Fibroblast of skin of left biceps (primary cell): ENCODE measurements around the gene TTC27.
"Not testable (repeated sequence)": the region's sequence is repeated elsewhere in the genome, so short reads cannot be mapped to it uniquely, and the experiment has no call there.

Source experiments
- DNase-seq, 2 experiments: peaks; one replicate each; pipeline ENCODE4 v3.0.0-alpha.2; 2013; ENCODE audit warnings: low read depth in 2 of 2

The TTC27 gene

DNA sequence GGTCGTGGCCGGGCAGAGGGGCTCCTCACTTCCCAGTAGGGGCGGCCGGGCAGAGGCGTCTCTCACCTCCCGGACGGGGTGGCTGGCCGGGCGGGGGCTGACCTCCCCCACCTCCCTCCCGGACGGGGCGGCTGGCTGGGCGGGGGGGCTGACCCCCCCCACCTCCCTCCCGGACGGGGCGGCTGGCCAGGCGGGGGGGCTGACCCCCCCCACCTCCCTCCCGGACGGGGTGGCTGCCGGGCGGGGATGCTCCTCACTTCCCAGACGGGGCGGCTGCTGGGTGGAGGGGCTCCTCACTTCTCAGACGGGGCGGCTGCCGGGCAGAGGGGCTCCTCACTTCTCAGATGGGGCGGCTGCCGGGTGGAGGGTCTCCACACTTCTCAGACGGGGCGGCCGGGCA, 126.8 kb downstream of the TTC27 start:
- DNase-seq = not testable (repeated sequence)

GRCh38 chr2:32755666-32756065, 127.8 kb downstream of the TTC27 start:
- no peak for DNase-seq

DNA sequence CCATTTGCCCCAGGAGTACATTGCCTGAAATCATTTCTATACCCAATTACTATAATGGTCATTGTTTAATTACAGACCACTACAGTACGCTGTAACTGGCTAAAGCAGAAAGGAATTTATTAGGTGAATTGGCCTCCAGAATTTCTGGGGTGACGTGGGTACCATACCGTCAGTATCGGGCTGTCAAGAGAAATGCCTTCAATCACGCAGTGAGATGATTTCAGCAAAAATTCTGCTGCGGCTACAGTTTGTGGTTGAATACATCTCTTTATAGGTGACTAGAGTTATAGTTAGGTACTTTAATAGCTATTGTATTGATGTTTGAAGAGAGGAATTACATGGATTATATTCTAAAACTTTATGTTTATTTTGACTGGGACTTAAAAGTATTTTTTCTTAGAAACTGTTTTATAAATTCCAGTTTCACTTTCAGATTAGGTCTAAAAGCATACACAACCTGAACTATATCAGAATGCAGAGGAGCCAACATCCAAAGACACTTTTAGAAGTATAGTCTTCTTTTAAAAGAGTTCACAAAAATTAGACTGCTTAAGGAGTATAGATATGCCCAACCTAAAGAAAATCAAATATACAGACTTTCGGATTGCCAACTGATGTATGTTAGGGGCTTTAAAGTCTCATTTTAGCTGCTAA, 128.4 kb downstream of the TTC27 start:
- DNase-seq = no peak

DNA sequence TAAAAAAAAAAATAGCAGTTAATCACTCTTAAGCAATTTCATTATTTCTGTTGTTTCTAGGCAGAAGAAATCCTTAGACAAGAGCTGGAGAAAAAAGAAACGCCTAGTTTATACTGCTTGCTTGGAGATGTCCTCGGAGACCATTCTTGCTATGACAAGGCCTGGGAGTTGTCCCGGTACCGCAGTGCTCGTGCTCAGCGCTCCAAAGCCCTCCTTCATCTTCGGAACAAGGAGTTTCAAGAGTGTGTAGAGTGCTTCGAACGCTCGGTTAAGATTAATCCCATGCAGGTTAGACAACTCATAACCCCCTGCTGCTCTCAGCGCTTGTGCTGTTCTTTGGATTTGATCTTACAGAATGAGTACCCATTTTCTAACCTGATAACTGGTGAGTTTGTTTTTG, 130.4 kb downstream of the TTC27 start:
- no peak for DNase-seq

DNA sequence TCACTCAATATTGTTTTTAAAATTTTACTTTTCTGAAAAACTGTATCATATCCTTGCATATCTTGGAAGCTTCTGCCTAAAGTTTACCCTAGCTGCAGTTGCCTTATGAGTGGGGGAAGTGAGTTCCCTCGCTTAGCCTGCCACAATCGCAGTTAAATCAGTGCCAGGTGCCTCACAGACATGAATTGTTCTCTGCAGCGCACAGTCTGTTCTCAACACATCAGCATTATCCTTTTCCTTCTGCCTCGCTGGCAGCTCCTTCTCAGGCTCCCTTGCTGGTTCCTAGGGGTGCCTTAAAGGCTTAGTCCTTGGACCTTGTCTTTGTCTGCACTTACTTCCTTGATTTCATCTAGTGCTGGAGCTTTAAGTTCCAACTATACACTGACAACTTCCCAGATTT, 132.8 kb downstream of the TTC27 start:
- DNase-seq = no peak

GRCh38 chr2:32768387-32769174, 140.7 kb downstream of the TTC27 start:
- no peak for DNase-seq

DNA sequence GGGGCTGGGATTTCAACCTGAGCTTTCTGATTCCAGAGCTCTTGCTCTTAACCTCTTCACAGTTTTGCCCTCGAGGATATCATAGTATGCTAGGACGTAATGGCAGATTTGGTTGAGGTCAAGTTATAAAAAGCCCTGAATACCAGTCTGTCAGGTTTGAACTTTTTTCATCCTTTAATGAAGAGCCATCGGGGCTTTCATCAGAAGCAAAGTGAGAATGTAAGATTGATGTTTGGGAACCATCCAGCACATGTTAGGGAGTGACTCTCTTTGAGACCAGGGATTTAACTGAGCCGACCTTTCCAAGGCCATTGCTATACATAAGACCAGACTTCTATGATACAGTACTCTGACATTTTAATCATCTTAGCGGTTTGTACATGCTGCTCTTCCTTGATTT, 142.5 kb downstream of the TTC27 start:
- no peak for DNase-seq

- DNase-seq = peak; percentile 24 to 33
These were observed 145.0 kb downstream of the TTC27 start for GRCh38 chr2:32772638-32773447.

GRCh38 chr2:32773448-32773808, 145.6 kb downstream of the TTC27 start:
- no peak for DNase-seq

DNA sequence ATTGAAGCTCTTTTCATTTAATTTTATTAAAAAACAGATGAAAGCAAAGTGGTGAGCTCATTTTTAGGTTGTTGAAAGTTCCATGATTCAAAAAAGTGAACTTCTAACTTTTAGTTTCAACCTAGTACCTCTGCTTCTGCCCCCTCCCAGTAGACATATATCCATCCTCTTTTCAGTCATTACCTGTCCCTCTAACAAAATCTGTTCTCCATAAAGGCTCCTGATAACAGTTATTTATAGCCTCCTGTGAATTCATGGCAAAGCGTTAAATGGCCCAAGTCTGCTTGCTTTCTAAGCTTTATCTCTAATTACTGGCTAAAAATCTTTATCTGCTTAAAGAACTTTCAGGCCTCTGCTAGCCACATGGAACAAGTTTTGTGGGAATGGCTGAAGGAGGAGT, 148.1 kb downstream of the TTC27 start:
- no peak for DNase-seq

DNA sequence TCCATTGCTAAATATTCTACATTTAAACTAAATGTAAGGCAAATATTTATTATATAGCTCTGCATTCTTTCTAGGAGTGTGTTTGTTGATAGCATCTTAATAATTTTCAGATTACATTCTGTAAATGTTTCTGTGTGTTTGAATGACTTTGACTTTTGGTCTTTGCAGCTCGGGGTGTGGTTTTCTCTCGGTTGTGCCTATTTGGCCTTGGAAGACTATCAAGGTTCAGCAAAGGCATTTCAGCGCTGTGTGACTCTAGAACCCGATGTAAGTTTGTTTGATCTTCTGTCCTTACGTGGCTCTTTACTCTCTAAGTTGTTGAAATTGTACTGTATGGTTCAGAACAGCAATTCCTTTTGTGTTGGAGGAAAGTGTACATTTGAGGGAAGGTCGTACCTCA, 149.9 kb downstream of the TTC27 start:
- no peak for DNase-seq

DNA sequence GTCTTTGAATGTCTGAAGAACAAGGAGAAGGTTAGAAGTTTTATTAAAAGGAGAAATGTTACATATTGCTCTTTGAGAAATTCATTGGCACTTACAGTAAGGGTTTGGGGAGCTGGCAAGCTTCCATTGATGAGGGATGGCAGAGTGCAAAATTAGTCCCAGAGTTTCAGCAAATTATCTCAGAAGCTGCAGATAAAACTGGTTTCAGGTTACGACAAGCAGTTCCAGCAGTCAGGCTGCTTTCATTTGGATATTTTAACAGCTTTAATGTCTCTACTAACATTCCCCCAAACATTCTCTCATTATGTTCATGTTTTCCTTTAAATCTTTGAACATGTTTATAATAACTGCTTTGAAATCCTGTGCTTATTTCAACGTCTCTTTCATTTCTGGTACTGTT, 153.1 kb downstream of the TTC27 start:
- no peak for DNase-seq

DNA sequence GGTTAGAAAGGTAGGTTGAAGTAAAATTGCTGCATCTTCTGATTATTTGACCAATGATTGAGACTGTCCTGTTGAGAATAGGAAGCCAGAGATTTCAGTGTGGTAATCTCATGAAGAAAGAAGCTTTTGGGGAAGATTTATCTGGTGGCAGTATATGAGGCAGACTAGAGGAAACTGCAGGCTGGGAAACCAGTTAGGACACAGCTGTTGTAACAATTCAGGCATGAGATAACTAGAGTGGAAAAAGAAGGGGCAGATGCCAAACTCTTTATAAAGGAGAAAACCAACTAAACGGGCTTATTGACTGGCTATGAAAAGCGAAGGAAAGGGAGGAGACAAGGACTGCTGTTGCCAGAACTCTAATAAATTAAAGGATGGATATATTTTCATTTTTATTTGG, 155.6 kb downstream of the TTC27 start:
- DNase-seq = no peak

DNA sequence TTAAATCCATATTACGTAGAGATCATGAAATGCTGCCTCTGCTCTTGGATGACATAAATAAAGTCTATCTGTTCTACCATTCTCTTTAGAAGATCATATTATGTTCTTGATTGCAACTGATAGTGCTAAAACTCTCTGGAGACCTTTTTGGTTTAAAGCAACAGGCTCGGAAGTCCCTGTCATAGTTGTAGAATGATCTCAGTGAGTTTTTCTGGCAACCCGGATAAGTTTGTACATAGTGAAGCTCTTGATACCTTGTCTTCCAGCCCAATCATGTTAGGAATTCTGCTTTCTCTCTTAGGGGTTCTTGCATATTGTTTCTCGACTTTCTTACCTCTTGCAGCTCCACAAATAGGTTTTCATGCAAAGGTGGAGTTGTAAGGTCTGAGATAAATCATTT, 156.1 kb downstream of the TTC27 start:
- no peak for DNase-seq

GRCh38 chr2:32787207-32787606, 159.4 kb downstream of the TTC27 start:
- DNase-seq = no peak

GRCh38 chr2:32788114-32788513, 160.3 kb downstream of the TTC27 start:
- DNase-seq = no peak

DNA sequence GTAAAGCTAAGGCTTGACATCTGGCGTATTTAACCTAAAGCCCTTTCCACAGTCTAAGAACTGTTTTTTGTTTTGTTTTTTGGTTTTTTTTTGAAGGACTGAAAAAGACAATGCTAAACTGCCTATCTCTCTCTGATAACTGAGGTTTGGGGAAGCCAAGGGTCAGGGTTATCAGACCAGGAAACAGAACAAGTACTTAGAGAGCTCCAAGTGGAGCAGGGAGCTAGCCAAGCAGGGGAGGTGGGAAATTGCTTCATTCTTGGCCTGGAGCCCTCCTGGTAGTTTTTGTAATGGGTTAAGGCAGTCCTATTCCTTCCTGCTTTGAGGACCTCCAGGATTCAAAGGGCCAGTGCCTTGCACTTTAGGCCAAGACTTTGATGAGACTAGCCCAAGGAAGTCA, 164.6 kb downstream of the TTC27 start:
- no peak for DNase-seq

GRCh38 chr2:32798829-32799228, 171.0 kb downstream of the TTC27 start:
- peak; percentile 54 to 65 for DNase-seq

DNA sequence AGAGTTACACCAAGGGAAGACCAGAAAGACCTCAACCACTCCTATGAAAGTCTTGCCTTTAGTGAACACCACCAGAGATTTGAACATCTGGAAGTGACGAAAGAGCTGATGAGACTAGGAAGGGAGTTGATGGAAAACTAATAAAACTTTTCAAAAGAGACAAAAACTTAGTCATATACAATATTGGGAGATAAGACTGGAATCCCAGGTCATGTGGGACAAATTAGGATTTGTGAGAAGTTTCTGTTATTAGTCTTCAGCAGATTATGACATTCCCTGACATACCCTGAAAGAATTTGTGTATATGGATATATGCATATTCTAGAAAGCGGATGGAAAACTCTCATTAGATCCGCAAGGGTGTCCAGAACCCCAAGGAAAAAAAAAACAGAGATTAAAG, 173.9 kb downstream of the TTC27 start:
- no peak for DNase-seq

- DNase-seq = no peak
These were observed 175.0 kb downstream of the TTC27 start for GRCh38 chr2:32802877-32803276.

GRCh38 chr2:32804205-32804604, 176.4 kb downstream of the TTC27 start:
- DNase-seq = no peak
